ENCODE measurements around the gene GAREM1.

DNA sequence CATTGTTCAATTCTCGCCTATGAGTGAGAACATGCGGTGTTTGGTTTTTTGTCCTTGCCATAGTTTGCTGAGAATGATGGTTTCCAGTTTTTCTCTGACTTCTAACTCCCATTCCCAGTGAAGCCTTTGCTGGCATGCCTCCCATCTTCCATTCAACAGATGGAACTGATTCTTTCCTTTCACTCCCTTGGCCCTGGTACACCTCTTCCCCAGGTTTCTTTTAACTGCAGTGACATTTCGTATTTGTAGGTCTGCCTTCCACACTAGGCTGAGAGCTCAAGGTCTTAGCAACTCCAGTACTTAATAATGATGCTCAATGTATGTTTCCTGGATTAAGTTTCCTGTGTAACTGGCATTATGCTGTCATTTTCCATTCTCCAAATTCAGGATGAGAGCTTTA lies 48.5 kb downstream of the GAREM1 start:
- TF ChIP-seq, protein P1, sequence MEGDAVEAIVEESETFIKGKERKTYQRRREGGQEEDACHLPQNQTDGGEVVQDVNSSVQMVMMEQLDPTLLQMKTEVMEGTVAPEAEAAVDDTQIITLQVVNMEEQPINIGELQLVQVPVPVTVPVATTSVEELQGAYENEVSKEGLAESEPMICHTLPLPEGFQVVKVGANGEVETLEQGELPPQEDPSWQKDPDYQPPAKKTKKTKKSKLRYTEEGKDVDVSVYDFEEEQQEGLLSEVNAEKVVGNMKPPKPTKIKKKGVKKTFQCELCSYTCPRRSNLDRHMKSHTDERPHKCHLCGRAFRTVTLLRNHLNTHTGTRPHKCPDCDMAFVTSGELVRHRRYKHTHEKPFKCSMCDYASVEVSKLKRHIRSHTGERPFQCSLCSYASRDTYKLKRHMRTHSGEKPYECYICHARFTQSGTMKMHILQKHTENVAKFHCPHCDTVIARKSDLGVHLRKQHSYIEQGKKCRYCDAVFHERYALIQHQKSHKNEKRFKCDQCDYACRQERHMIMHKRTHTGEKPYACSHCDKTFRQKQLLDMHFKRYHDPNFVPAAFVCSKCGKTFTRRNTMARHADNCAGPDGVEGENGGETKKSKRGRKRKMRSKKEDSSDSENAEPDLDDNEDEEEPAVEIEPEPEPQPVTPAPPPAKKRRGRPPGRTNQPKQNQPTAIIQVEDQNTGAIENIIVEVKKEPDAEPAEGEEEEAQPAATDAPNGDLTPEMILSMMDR (IDR thresholded peaks at IDR 0.05; ENCODE audit: borderline replicate concordance, extremely low read depth, low read length, poor library complexity, severe bottlenecking): no peak
- TF ChIP-seq EZH2 (IDR thresholded peaks at IDR 0.05; ENCODE audit: borderline replicate concordance, low read depth, low read length, severe bottlenecking): no peak

Data from DND-41 (cell line).